NT2/D1 (cell line): ENCODE results near the gene SCLY.

ENCODE experiments used
- SUZ12 ChIP-seq: IDR thresholded peaks from 2 replicates; pipeline ENCODE4 v1.6.1; 2011; ENCODE audit not compliant: insufficient read length, insufficient read depth; ENCODE audit errors: extremely low read depth
- YY1 ChIP-seq: IDR thresholded peaks from 2 replicates; pipeline ENCODE4 v1.6.1; 2011; ENCODE audit not compliant: insufficient read length, insufficient read depth
- ZNF274 ChIP-seq: IDR thresholded peaks from 2 replicates; pipeline ENCODE4 v1.6.1; 2011; ENCODE audit warnings: mild to moderate bottlenecking, low read depth, low read length

DNA sequence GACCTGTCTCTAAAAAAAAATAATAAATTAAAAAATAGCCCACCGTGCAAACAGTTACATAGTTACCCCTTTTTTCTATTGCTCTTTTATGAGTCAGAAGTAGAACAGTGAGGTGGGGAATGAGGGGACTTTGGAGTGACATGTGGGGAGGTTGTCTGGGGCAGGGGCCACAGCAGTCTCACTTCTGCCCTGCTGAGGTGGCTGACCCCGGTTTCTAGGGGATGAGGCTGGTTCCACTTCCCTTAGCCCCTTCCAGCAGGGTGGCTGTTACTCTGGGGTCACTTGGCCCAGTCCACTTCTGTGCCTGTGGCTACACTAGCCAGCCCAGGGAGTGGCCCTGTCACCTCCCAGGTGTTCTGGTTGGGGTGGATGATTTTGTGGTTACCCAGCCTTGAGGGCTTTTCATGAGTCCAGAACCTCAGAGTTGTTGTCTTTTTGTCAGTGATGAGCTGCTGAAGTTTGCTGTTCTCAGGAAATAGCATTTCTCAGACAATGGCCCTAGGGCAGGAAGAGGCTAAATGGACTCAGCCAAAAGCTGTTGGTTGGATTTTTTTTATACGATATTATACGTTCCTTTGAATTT lies 28.0 kb upstream of the SCLY start:
- TF ChIP-seq ZNF274 (no peak), YY1 (no peak), SUZ12 (no peak)
